ENCODE results near the gene IREB2.
A peak's percentile ranks its signal among the peaks of the same experiment; 100 is the strongest.

Gene IREB2

DNA sequence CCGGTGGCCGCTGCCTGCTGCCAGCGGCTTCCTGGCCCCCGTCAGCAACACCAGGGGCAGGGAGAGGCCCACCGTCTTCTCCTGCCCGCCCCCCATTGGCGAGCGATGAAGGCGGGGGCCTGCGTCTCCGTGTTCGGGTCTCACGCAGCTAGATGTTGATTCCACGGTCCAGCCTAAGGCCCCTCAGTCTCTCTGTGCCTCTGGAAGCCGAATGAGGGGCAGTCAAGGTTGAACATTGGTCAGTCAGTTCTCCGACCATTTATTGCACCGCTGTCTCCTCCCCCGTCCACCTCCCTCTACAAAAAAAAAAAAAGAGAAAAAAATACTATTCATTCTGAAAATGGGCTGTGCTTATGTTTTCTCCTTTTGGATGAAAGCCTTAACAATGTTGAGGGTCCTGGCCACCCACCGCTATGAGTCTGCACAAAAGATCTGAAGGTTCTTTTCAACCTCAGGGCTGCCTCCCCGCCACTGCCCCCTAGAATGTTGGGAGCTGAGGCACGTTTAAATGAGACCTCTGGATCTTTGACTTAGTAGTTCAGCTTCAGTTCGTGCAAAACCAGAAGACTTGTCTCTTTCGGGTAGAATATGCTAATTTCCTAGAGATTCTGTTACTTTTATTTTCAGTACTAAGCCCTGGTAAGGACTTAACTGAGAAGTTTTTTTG, 736 bp downstream of the IREB2 start:
- Mint-ChIP-seq H3K9me3 (ENCODE audit: low read depth) (no peaks in the 10 kb centered on the region), H3K27ac (peak overlapping the region; percentile 98), H3K4me1 (ENCODE audit: low read depth) (peaks cover 52% of the 10 kb centered on the region), H3K4me3 (peak overlapping the region; percentile 93), H3K36me3 (peaks cover 9% of the 10 kb centered on the region), H3K27me3 (no peaks in the 10 kb centered on the region)

GRCh38 chr15:78440375-78441373, 2.7 kb downstream of the IREB2 start:
- Mint-ChIP-seq H3K4me1 (ENCODE audit: low read depth) (peaks cover 63% of the 10 kb centered on the region), H3K27ac (peak overlapping the region; percentile 86), H3K36me3 (peaks cover 13% of the 10 kb centered on the region), H3K9me3 (ENCODE audit: low read depth) (no peaks in the 10 kb centered on the region), H3K27me3 (no peaks in the 10 kb centered on the region), H3K4me3 (peak overlapping the region; percentile 93)

GRCh38 chr15:78444255-78444654, 6.2 kb downstream of the IREB2 start:
- peaks cover 21% of the 10 kb centered on the region for H3K36me3 Mint-ChIP-seq
- H3K4me3 Mint-ChIP-seq, result peak overlapping the region; percentile 23
- peak overlapping the region; percentile 78 for H3K27ac Mint-ChIP-seq

GRCh38 chr15:78445875-78446274, 7.9 kb downstream of the IREB2 start:
- Mint-ChIP-seq H3K27me3 (no peaks in the 10 kb centered on the region), H3K4me1 (ENCODE audit: low read depth) (peaks cover 74% of the 10 kb centered on the region), H3K9me3 (ENCODE audit: low read depth) (no peaks in the 10 kb centered on the region), H3K36me3 (peaks cover 18% of the 10 kb centered on the region), H3K4me3 (no peak overlapping the region), H3K27ac (peak overlapping the region; percentile 61)

More at GRCh38 chr15:78444255-78444654, 6.2 kb downstream of the IREB2 start:
- no peaks in the 10 kb centered on the region for H3K27me3 Mint-ChIP-seq
- no peaks in the 10 kb centered on the region for H3K9me3 Mint-ChIP-seq (ENCODE audit: low read depth)
- H3K4me1 Mint-ChIP-seq (ENCODE audit: low read depth), result peaks cover 76% of the 10 kb centered on the region

GRCh38 chr15:78446551-78446950, 8.5 kb downstream of the IREB2 start:
- Mint-ChIP-seq H3K27me3 (no peaks in the 10 kb centered on the region), H3K36me3 (peaks cover 12% of the 10 kb centered on the region), H3K27ac (no peak overlapping the region)

GRCh38 chr15:78448441-78449219, 10.6 kb downstream of the IREB2 start:
- Mint-ChIP-seq H3K4me1 (ENCODE audit: low read depth) (peaks cover 68% of the 10 kb centered on the region), H3K9me3 (ENCODE audit: low read depth) (no peaks in the 10 kb centered on the region), H3K36me3 (peaks cover 12% of the 10 kb centered on the region), H3K4me3 (no peak overlapping the region), H3K27me3 (no peaks in the 10 kb centered on the region), H3K27ac (no peak overlapping the region)

More at GRCh38 chr15:78446551-78446950, 8.5 kb downstream of the IREB2 start:
- H3K4me1 Mint-ChIP-seq (ENCODE audit: low read depth), result peaks cover 67% of the 10 kb centered on the region
- no peaks in the 10 kb centered on the region for H3K9me3 Mint-ChIP-seq (ENCODE audit: low read depth)
- no peak overlapping the region for H3K4me3 Mint-ChIP-seq

DNA sequence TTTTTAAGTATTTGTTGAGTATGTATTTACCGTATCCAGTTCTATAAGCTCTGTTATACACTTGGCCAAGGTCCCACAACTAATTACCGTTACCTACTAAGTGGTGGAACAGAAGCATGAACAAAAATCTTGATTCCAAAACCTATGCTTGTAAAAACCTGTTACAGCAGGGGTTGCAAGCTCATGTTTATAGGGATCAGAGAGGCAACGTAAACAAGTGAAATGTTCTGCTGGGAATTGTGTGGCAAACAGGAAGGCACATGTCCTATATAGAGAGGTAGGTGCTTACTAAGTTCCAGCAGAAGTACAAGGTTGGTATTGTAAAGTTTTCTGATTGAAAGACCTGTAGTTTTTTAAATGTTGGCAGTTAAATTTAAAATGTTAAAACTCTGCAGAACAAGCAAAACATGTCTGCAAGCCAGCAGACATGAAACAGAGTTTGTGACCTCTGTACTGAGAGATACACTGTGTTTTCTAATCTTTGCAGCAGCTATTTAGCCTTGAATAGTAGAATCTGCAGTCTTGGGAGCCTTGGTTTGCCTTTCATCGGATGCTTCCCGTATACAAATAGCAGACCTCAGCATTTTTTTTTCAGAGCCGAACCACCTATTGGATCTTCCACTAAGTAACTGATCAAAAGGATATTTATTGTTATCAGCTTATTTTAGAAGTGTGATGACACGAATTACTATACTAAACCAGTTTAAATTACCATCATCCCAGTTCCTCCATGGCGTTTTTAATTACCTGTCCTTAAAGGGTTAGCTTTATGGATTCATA, 11.4 kb downstream of the IREB2 start:
- Mint-ChIP-seq H3K27ac (no peak overlapping the region), H3K36me3 (peaks cover 8% of the 10 kb centered on the region), H3K4me1 (ENCODE audit: low read depth) (peaks cover 68% of the 10 kb centered on the region), H3K4me3 (no peak overlapping the region), H3K27me3 (no peaks in the 10 kb centered on the region), H3K9me3 (ENCODE audit: low read depth) (no peaks in the 10 kb centered on the region)

- H3K36me3 Mint-ChIP-seq, result peaks cover 8% of the 10 kb centered on the region
- no peaks in the 10 kb centered on the region for H3K9me3 Mint-ChIP-seq (ENCODE audit: low read depth)
- H3K27me3 Mint-ChIP-seq, result no peaks in the 10 kb centered on the region
- H3K27ac Mint-ChIP-seq, result peak overlapping the region; percentile 0
- peaks cover 74% of the 10 kb centered on the region for H3K4me1 Mint-ChIP-seq (ENCODE audit: low read depth)
- H3K4me3 Mint-ChIP-seq, result no peak overlapping the region
These were observed 12.4 kb downstream of the IREB2 start for GRCh38 chr15:78450285-78450858.

- Mint-ChIP-seq H3K4me3 (no peak overlapping the region), H3K27ac (no peak overlapping the region), H3K36me3 (peaks cover 2% of the 10 kb centered on the region), H3K9me3 (ENCODE audit: low read depth) (no peaks in the 10 kb centered on the region), H3K27me3 (no peaks in the 10 kb centered on the region), H3K4me1 (ENCODE audit: low read depth) (peaks cover 75% of the 10 kb centered on the region)
These were observed 14.5 kb downstream of the IREB2 start for GRCh38 chr15:78452485-78452884.

DNA sequence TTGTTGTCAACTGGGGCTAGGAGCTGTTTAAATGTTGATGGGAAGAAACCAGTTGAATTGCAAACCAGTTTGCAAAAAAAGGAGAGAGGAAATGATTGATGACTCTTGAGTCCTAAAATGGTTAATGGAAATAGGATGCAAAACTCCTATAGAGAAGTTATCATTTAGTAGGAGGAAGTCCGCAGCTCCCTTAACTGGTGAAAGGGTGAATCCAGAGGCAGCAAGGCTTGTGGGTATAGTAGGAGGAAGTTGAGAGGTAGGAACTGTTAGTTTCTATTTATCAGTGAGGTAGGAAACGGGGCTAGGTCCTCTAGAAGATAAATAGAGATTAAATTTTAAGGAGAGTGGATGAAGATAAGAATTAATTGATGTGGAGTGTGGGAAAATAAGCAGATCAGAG, 15.4 kb downstream of the IREB2 start:
- Mint-ChIP-seq H3K27ac (peak overlapping the region; percentile 8), H3K4me3 (no peak overlapping the region), H3K36me3 (peaks cover 2% of the 10 kb centered on the region), H3K9me3 (ENCODE audit: low read depth) (no peaks in the 10 kb centered on the region), H3K4me1 (ENCODE audit: low read depth) (peaks cover 78% of the 10 kb centered on the region), H3K27me3 (no peaks in the 10 kb centered on the region)

DNA sequence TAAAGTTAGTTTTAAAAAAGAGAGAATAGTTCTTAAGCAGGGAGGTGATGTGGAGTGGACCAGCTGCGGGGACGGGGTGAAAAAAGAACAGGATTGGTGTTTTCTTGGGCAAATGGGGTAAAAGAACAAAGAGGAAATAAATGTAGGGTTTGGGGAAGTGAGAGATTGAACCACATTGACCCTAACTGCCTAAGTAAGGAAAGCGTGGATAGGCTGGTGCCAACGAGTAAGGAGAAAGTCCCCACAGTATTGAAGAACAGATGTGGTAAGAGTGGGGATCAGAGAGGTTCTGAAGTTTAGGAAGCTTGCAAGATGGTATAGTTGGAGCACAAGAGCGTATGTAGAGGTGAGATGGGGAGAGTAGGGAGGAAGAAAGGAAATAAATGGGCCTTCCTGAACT, 17.0 kb downstream of the IREB2 start:
- no peaks in the 10 kb centered on the region for H3K9me3 Mint-ChIP-seq (ENCODE audit: low read depth)
- peak overlapping the region; percentile 31 for H3K27ac Mint-ChIP-seq
- H3K4me3 Mint-ChIP-seq, result no peak overlapping the region
- no peaks in the 10 kb centered on the region for H3K27me3 Mint-ChIP-seq
- H3K4me1 Mint-ChIP-seq (ENCODE audit: low read depth), result peaks cover 77% of the 10 kb centered on the region
- peaks cover 2% of the 10 kb centered on the region for H3K36me3 Mint-ChIP-seq

- Mint-ChIP-seq H3K4me3 (no peak overlapping the region), H3K4me1 (ENCODE audit: low read depth) (peaks cover 79% of the 10 kb centered on the region), H3K27ac (peak overlapping the region; percentile 62), H3K27me3 (no peaks in the 10 kb centered on the region), H3K9me3 (ENCODE audit: low read depth) (no peaks in the 10 kb centered on the region), H3K36me3 (peaks cover 2% of the 10 kb centered on the region)
These were observed 17.7 kb downstream of the IREB2 start for GRCh38 chr15:78455749-78456148.

DNA sequence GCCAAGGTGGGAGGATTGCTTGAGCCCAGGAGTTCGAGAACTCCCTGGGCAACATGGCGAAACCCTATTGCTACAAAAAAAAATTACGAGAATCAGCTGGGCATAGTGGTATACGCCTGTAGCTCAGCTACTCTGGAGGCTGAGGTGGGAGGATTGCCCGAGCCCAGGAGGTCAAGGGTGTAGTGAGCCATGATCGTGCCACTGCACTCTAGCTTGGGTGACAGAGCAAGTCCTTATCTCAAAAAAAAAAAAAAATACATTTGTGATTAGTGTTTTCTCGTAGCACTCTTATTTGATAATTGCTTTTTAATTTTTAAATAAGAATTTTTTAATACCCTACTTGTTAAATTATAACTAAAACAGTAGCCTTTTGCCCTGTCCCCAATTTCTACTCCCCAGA, 18.4 kb downstream of the IREB2 start:
- Mint-ChIP-seq H3K4me1 (ENCODE audit: low read depth) (peaks cover 85% of the 10 kb centered on the region), H3K4me3 (no peak overlapping the region), H3K36me3 (peaks cover 2% of the 10 kb centered on the region), H3K9me3 (ENCODE audit: low read depth) (no peaks in the 10 kb centered on the region), H3K27me3 (no peaks in the 10 kb centered on the region), H3K27ac (peak overlapping the region; percentile 62)

- H3K9me3 Mint-ChIP-seq (ENCODE audit: low read depth), result no peaks in the 10 kb centered on the region
- H3K27me3 Mint-ChIP-seq, result no peaks in the 10 kb centered on the region
- H3K4me1 Mint-ChIP-seq (ENCODE audit: low read depth), result peaks cover 86% of the 10 kb centered on the region
- H3K27ac Mint-ChIP-seq, result peak overlapping the region; percentile 80
- peak overlapping the region; percentile 46 for H3K4me3 Mint-ChIP-seq
- H3K36me3 Mint-ChIP-seq, result peaks cover 2% of the 10 kb centered on the region
These were observed 19.1 kb downstream of the IREB2 start for GRCh38 chr15:78457101-78457500.
